ENCODE measurements around the gene SLC22A23. TPM values are rescaled to one million over a fixed set of nuclear protein-coding genes. Genes with fewer than 3 reads are reported as not detected.

The SLC22A23 gene
- total RNA-seq, 1 donor from 2014 or later: 27.8 TPM

- peaks cover 32% of the 10 kb centered on the region for H3K4me1 ChIP-seq
- H3K27ac ChIP-seq: no peak overlapping the region
- no peak for TF ChIP-seq CTCF (IDR thresholded peaks at IDR 0.05)
- H3K9me3 ChIP-seq: no peaks in the 10 kb centered on the region
- H3K27me3 ChIP-seq (ENCODE audit: low read depth): peaks cover 8% of the 10 kb centered on the region
- no peaks in the 10 kb centered on the region for H3K36me3 ChIP-seq
- no peak overlapping the region for H3K4me3 ChIP-seq
- DNase-seq (no peak), ATAC-seq (no peak)
- intact Hi-C loops (cut with DNase I): no loop called here
These were observed 2.0 kb upstream of the SLC22A23 start for GRCh38 chr6:3458706-3459421.

- intact Hi-C loops (cut with DNase I): no loop called here
- no peak for TF ChIP-seq CTCF (IDR thresholded peaks at IDR 0.05)
- Histone ChIP-seq H3K36me3 (no peaks in the 10 kb centered on the region), H3K4me1 (peaks cover 39% of the 10 kb centered on the region), H3K4me3 (peak overlapping the region; percentile 62), H3K27ac (peak overlapping the region; percentile 53), H3K9me3 (no peaks in the 10 kb centered on the region), H3K27me3 (ENCODE audit: low read depth) (peaks cover 8% of the 10 kb centered on the region)
- ATAC-seq (peak; percentile 65 to 66), DNase-seq (peak; percentile 68)
These were observed 1.1 kb upstream of the SLC22A23 start for GRCh38 chr6:3457710-3458602.

GRCh38 chr6:3456395-3456897, 404 bp downstream of the SLC22A23 start:
- Histone ChIP-seq H3K36me3 (no peaks in the 10 kb centered on the region), H3K27me3 (ENCODE audit: low read depth) (peaks cover 8% of the 10 kb centered on the region), H3K27ac (peak overlapping the region; percentile 63), H3K9me3 (no peaks in the 10 kb centered on the region), H3K4me3 (peak overlapping the region; percentile 70), H3K4me1 (peaks cover 39% of the 10 kb centered on the region)
- TF ChIP-seq CTCF (IDR thresholded peaks at IDR 0.05): no peak
- DNase-seq (no peak), ATAC-seq (peak in 1 of 2 donors; percentile 1)
- intact Hi-C loops (cut with DNase I): no loop called here

GRCh38 chr6:3455569-3456394, 1.1 kb downstream of the SLC22A23 start:
- H3K27me3 ChIP-seq (ENCODE audit: low read depth): peaks cover 8% of the 10 kb centered on the region
- peak; percentile 18 to 28 for ATAC-seq
- peak overlapping the region; percentile 63 for H3K27ac ChIP-seq

More at GRCh38 chr6:3455569-3456394, 1.1 kb downstream of the SLC22A23 start:
- peaks cover 39% of the 10 kb centered on the region for H3K4me1 ChIP-seq
- no peak for TF ChIP-seq CTCF (IDR thresholded peaks at IDR 0.05)
- H3K36me3 ChIP-seq: no peaks in the 10 kb centered on the region
- intact Hi-C loops (cut with DNase I): no loop called here
- peak overlapping the region; percentile 70 for H3K4me3 ChIP-seq
- DNase-seq: peak; percentile 59
- no peaks in the 10 kb centered on the region for H3K9me3 ChIP-seq
